Lung (tissue), 12 donors: Measurements from ENCODE around the gene ASPG. TPM values are rescaled to one million over a fixed set of nuclear protein-coding genes. Genes with fewer than 3 reads are reported as not detected.

Experiments used
- ATAC-seq: fragments of 200-7000 bp; cut with Tn5 transposase; one replicate; pipeline ENCODE4 v1.9.1; 2020; ENCODE audit warnings: moderate number of reproducible peaks; ENCODE audit not compliant: insufficient read depth, low FRiP score
- DNase-seq, 3 donors: peaks; one replicate each; pipeline ENCODE4 v3.0.0-alpha.2; 2013 to 2017
- H3K27ac ChIP-seq, 2 donors: one replicate each; pipeline ENCODE4 v1.5.1; 2013; ENCODE audit warnings: mild to moderate bottlenecking in 2 of 2, moderate library complexity in 2 of 2, control low read depth in 1 of 2, inconsistent platforms in 1 of 2, low read depth in 1 of 2, low read length in 1 of 2
- H3K27me3 ChIP-seq, 3 donors: one replicate each; pipeline ENCODE4 v1.5.1; 2013; ENCODE audit warnings: low read length in 2 of 3; ENCODE audit not compliant: control insufficient read depth in 3 of 3, insufficient read depth in 3 of 3
- H3K36me3 ChIP-seq, 4 donors: one replicate each; pipeline ENCODE4 v1.5.1; 2013; ENCODE audit warnings: low read length in 4 of 4, mild to moderate bottlenecking in 1 of 4, moderate library complexity in 1 of 4; ENCODE audit not compliant: control insufficient read depth in 4 of 4, insufficient read depth in 4 of 4
- H3K4me1 ChIP-seq, 5 donors: one replicate each; pipeline ENCODE4 v1.5.1; 2013; ENCODE audit warnings: low read length in 5 of 5, mild to moderate bottlenecking in 2 of 5, moderate library complexity in 1 of 5; ENCODE audit not compliant: control insufficient read depth in 5 of 5, insufficient read depth in 5 of 5
- H3K4me3 ChIP-seq: one replicate; pipeline ENCODE4 v1.5.1; 2013; ENCODE audit warnings: mild to moderate bottlenecking, control low read depth, moderate library complexity
- H3K9ac ChIP-seq, 2 donors: one replicate each; pipeline ENCODE4 v1.5.1; 2013; ENCODE audit warnings: low read length in 2 of 2, control low read depth in 1 of 2; ENCODE audit not compliant: insufficient read depth in 1 of 2
- H3K9me3 ChIP-seq, 4 donors: one replicate each; pipeline ENCODE4 v1.5.1; 2013; ENCODE audit warnings: low read length in 3 of 4, mild to moderate bottlenecking in 1 of 4, moderate library complexity in 1 of 4; ENCODE audit not compliant: control insufficient read depth in 4 of 4, insufficient read depth in 3 of 4
- CTCF ChIP-seq: IDR thresholded peaks from 2 replicates; pipeline ENCODE4 v1.5.1; 2012; ENCODE audit warnings: mild to moderate bottlenecking; ENCODE audit errors: control extremely low read depth, extremely low read depth
- WGBS, 2 donors: extraction: QIAGEN DNeasy Blood & Tissue Kit; methylation state at CpG; one replicate each; pipeline ENCODE4 v1.1.7; 2013; 5-methylcytosine and 5-hydroxymethylcytosine counted together
- polyA plus RNA-seq, 2 donors: library from polyadenylated mRNA; stranded (reverse); fragments of 200-250 nt; gene quantifications; one replicate each; pipeline ENCODE4 v1.2.1, GENCODE V29; 2013
- total RNA-seq, 2 donors: library from RNA; depleted of rRNA in 1 of 2; stranded (reverse); fragments of >200 nt in 1 of 2; gene quantifications; one replicate each; pipeline ENCODE4 v1.2.1, GENCODE V29; 2014 to 2021
- donor health status: control.
- donor health status: control.
- donor health status: Bipolar disorder and iron deficiency.
- donor health status: healthy.
- donor health status: DM: yes; HTN: yes; CAD: no.

Gene ASPG
- total and polyA plus RNA-seq, 4 donors: 0.73 to 4.7 (median 3.0) TPM

- H3K4me3 ChIP-seq: no peak overlapping the region
- H3K4me1 ChIP-seq: peaks cover 0 to 35% (median 11%) of the 10 kb centered on the region in 5 donors
- WGBS, 2 donors: 83 to 88% methylated on average over 16 of the region's 16 CpGs
- peaks cover 0 to 10% (median 0%) of the 10 kb centered on the region in 4 donors for H3K36me3 ChIP-seq
- ATAC-seq (no peak), DNase-seq (peak in 1 of 3 donors; percentile 9)
- H3K9me3 ChIP-seq: no peaks in the 10 kb centered on the region
- no peak overlapping the region for H3K9ac ChIP-seq
- peaks cover 0 to 4% (median 4%) of the 10 kb centered on the region in 3 donors for H3K27me3 ChIP-seq
- no peak overlapping the region for H3K27ac ChIP-seq
- no peak for TF ChIP-seq CTCF
These were observed 57.5 kb downstream of the ASPG start for GRCh38 chr14:104142946-104143470.

- WGBS, 2 donors: 84 to 85% methylated on average over 25 to 26 of the region's 26 CpGs
- no peaks in the 10 kb centered on the region for H3K9me3 ChIP-seq
- peak in 1 of 3 donors; percentile 12 for DNase-seq
These were observed 58.3 kb downstream of the ASPG start for GRCh38 chr14:104143521-104144452.

GRCh38 chr14:104144453-104144790 is 58.9 kb downstream of the ASPG start:
- peaks cover 0 to 2% (median 2%) of the 10 kb centered on the region in 3 donors for H3K27me3 ChIP-seq
- H3K9me3 ChIP-seq: no peaks in the 10 kb centered on the region
- peaks cover 0 to 42% (median 7%) of the 10 kb centered on the region in 5 donors for H3K4me1 ChIP-seq
- no peak overlapping the region for H3K4me3 ChIP-seq
- DNase-seq (no peak), ATAC-seq (no peak)
- WGBS, 2 donors: 86 to 91% methylated on average over 4 of the region's 4 CpGs
- TF ChIP-seq CTCF: no peak
- H3K9ac ChIP-seq: no peak overlapping the region
- H3K27ac ChIP-seq: no peak overlapping the region
- H3K36me3 ChIP-seq: peaks cover 0 to 10% (median 0%) of the 10 kb centered on the region in 4 donors

More at GRCh38 chr14:104143521-104144452, 58.3 kb downstream of the ASPG start:
- Histone ChIP-seq H3K27me3 (peaks cover 0 to 4% (median 4%) of the 10 kb centered on the region in 3 donors), H3K9ac (no peak overlapping the region), H3K4me3 (no peak overlapping the region), H3K4me1 (peaks cover 0 to 41% (median 6%) of the 10 kb centered on the region in 5 donors), H3K36me3 (peaks cover 0 to 10% (median 0%) of the 10 kb centered on the region in 4 donors), H3K27ac (no peak overlapping the region)
- no peak for TF ChIP-seq CTCF
- ATAC-seq: no peak
